Stimulated activated CD4-positive, alpha-beta T cell treated with anti-CD3 and anti-CD28 coated beads, TNF-alpha, amount 100 ng/mL, for 48 hours (primary cell): ENCODE results near the gene SYNGR4.

Source experiments
- DNase-seq, 3 donors: peaks; one replicate each; pipeline ENCODE4 v3.0.0-alpha.2; 2020; ENCODE audit warnings: low read depth in 3 of 3

SYNGR4 gene

GRCh38 chr19:48341515-48342413, 22.4 kb upstream of the SYNGR4 start:
- DNase-seq = no peak

GRCh38 chr19:48342414-48342738, 21.8 kb upstream of the SYNGR4 start:
- no peak for DNase-seq

- no peak for DNase-seq
Observed at GRCh38 chr19:48342841-48343540, 21.2 kb upstream of the SYNGR4 start.

- DNase-seq = no peak
Observed at GRCh38 chr19:48344892-48345291, 19.3 kb upstream of the SYNGR4 start.

GRCh38 chr19:48346191-48346590, 18.0 kb upstream of the SYNGR4 start:
- no peak for DNase-seq

GRCh38 chr19:48348045-48348444, 16.1 kb upstream of the SYNGR4 start:
- no peak for DNase-seq

- DNase-seq = no peak
Observed at GRCh38 chr19:48348737-48349136, 15.4 kb upstream of the SYNGR4 start.

- no peak for DNase-seq
Observed at GRCh38 chr19:48350856-48351255, 13.3 kb upstream of the SYNGR4 start.

GRCh38 chr19:48351341-48351752, 12.8 kb upstream of the SYNGR4 start:
- DNase-seq = peak; percentile 70 to 80 (median 78)

- no peak for DNase-seq
Observed at GRCh38 chr19:48353677-48354076, 10.5 kb upstream of the SYNGR4 start.

- DNase-seq = no peak
Observed at GRCh38 chr19:48354332-48354992, 9.7 kb upstream of the SYNGR4 start.

- DNase-seq = no peak
Observed at GRCh38 chr19:48355365-48355954, 8.7 kb upstream of the SYNGR4 start.

- no peak for DNase-seq
Observed at GRCh38 chr19:48359123-48359522, 5.0 kb upstream of the SYNGR4 start.

GRCh38 chr19:48361912-48362311, 2.3 kb upstream of the SYNGR4 start:
- DNase-seq = no peak

- DNase-seq = peak; percentile 79 to 86 (median 85)
Observed at GRCh38 chr19:48362716-48363499, 1.3 kb upstream of the SYNGR4 start.

- DNase-seq = no peak
Observed at GRCh38 chr19:48363500-48363809, 712 bp upstream of the SYNGR4 start.

- no peak for DNase-seq
Observed at GRCh38 chr19:48364598-48365348, 606 bp downstream of the SYNGR4 start.

GRCh38 chr19:48365602-48366001, 1.4 kb downstream of the SYNGR4 start:
- no peak for DNase-seq

- DNase-seq = no peak
Observed at GRCh38 chr19:48367855-48368254, 3.7 kb downstream of the SYNGR4 start.

GRCh38 chr19:48368936-48369335, 4.8 kb downstream of the SYNGR4 start:
- no peak for DNase-seq

- DNase-seq = no peak
Observed at GRCh38 chr19:48370955-48371354, 6.8 kb downstream of the SYNGR4 start.
